Daoy (cell line): ENCODE measurements around the gene HDLBP. TPM values are rescaled to one million over a fixed set of nuclear protein-coding genes. Genes with fewer than 3 reads are reported as not detected.

ENCODE experiments used
- DNase-seq: peaks from one replicate; pipeline ENCODE4 v3.0.0-alpha.2; 2015; ENCODE audit warnings: low read depth
- total RNA-seq: library from RNA; depleted of rRNA; stranded (reverse); fragments of >200 nt; shearing (Covaris generic); gene quantifications from 2 replicates; pipeline ENCODE4 v1.2.3, GENCODE V29; 2014

HDLBP gene
- total RNA-seq, 1 experiment from 2014 or later, result 244 TPM

GRCh38 chr2:241256168-241256545, 59.3 kb downstream of the HDLBP start:
- no peak for DNase-seq

GRCh38 chr2:241255542-241256167, 59.8 kb downstream of the HDLBP start:
- no peak for DNase-seq

- DNase-seq, result no peak
Measured at GRCh38 chr2:241254904-241255351, 60.5 kb downstream of the HDLBP start.

GRCh38 chr2:241252778-241253475, 62.5 kb downstream of the HDLBP start:
- no peak for DNase-seq

- DNase-seq, result no peak
Measured at GRCh38 chr2:241249654-241250053, 65.8 kb downstream of the HDLBP start.

- DNase-seq, result no peak
Measured at GRCh38 chr2:241248897-241249296, 66.6 kb downstream of the HDLBP start.

- DNase-seq, result no peak
Measured at GRCh38 chr2:241248289-241248688, 67.2 kb downstream of the HDLBP start.

GRCh38 chr2:241244368-241244767, 71.1 kb downstream of the HDLBP start:
- no peak for DNase-seq

- DNase-seq, result no peak
Measured at GRCh38 chr2:241242306-241242705, 73.2 kb downstream of the HDLBP start.

GRCh38 chr2:241241669-241242068, 73.8 kb downstream of the HDLBP start:
- no peak for DNase-seq

- no peak for DNase-seq
Measured at GRCh38 chr2:241240320-241241004, 75.0 kb downstream of the HDLBP start.

GRCh38 chr2:241239552-241240202, 75.8 kb downstream of the HDLBP start:
- no peak for DNase-seq

GRCh38 chr2:241238693-241239198, 76.7 kb downstream of the HDLBP start:
- no peak for DNase-seq

GRCh38 chr2:241237949-241238371, 77.5 kb downstream of the HDLBP start:
- DNase-seq, result no peak

GRCh38 chr2:241237047-241237446, 78.4 kb downstream of the HDLBP start:
- DNase-seq, result no peak

- DNase-seq, result no peak
Measured at GRCh38 chr2:241235859-241236593, 79.4 kb downstream of the HDLBP start.

GRCh38 chr2:241234962-241235740, 80.3 kb downstream of the HDLBP start:
- DNase-seq, result no peak

GRCh38 chr2:241234066-241234790, 81.2 kb downstream of the HDLBP start:
- DNase-seq, result no peak

- DNase-seq, result no peak
Measured at GRCh38 chr2:241232736-241233575, 82.5 kb downstream of the HDLBP start.
